Astrocyte of the cerebellum (primary cell): ENCODE results near the gene HAUS8.

Source experiments
- DNase-seq: peaks from one replicate; pipeline ENCODE4 v3.0.0-alpha.2; 2011; ENCODE audit warnings: low read depth
- H3K4me3 ChIP-seq: 2 replicates; pipeline ENCODE4 v1.5.1; 2011; ENCODE audit warnings: mild to moderate bottlenecking, low read depth, low read length, moderate library complexity
- in situ Hi-C: cut with HindIII; loops from 2 replicates; pipeline ENCODE4 v1.10.0; 2017; ENCODE audit warnings: low sequenced_read_pairs
- TF ChIP-seq, protein P1 (sequence below): IDR thresholded peaks from 2 replicates; pipeline ENCODE4 v1.5.1; 2012; ENCODE audit warnings: low read length, low read depth, moderate library complexity, mild to moderate bottlenecking; ENCODE audit errors: missing control alignments

The HAUS8 gene

GRCh38 chr19:17080440-17080801 lies 5.2 kb upstream of the HAUS8 start:
- TF ChIP-seq, protein P1, sequence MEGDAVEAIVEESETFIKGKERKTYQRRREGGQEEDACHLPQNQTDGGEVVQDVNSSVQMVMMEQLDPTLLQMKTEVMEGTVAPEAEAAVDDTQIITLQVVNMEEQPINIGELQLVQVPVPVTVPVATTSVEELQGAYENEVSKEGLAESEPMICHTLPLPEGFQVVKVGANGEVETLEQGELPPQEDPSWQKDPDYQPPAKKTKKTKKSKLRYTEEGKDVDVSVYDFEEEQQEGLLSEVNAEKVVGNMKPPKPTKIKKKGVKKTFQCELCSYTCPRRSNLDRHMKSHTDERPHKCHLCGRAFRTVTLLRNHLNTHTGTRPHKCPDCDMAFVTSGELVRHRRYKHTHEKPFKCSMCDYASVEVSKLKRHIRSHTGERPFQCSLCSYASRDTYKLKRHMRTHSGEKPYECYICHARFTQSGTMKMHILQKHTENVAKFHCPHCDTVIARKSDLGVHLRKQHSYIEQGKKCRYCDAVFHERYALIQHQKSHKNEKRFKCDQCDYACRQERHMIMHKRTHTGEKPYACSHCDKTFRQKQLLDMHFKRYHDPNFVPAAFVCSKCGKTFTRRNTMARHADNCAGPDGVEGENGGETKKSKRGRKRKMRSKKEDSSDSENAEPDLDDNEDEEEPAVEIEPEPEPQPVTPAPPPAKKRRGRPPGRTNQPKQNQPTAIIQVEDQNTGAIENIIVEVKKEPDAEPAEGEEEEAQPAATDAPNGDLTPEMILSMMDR: no peak
- H3K4me3 ChIP-seq: peak overlapping the region; percentile 46
- in situ Hi-C loops: no loop called here
- no peak for DNase-seq

- H3K4me3 ChIP-seq: peak overlapping the region; percentile 46
- in situ Hi-C loops: no loop called here
- TF ChIP-seq, protein P1: peak; percentile 79
- peak; percentile 92 for DNase-seq
Observed at GRCh38 chr19:17079710-17080439, 4.6 kb upstream of the HAUS8 start.

- TF ChIP-seq, protein P1: no peak
- H3K4me3 ChIP-seq: peak overlapping the region; percentile 46
- in situ Hi-C loops: no loop called here
- DNase-seq: no peak
Observed at GRCh38 chr19:17078920-17079709, 3.9 kb upstream of the HAUS8 start.

- in situ Hi-C loops: no loop called here
- peak overlapping the region; percentile 46 for H3K4me3 ChIP-seq
- TF ChIP-seq, protein P1: no peak
- DNase-seq: no peak
Observed at GRCh38 chr19:17078036-17078919, 3.0 kb upstream of the HAUS8 start.

GRCh38 chr19:17077447-17078028 lies 2.3 kb upstream of the HAUS8 start:
- peak overlapping the region; percentile 84 for H3K4me3 ChIP-seq
- in situ Hi-C loops: no loop called here
- no peak for DNase-seq
- TF ChIP-seq, protein P1: no peak

DNA sequence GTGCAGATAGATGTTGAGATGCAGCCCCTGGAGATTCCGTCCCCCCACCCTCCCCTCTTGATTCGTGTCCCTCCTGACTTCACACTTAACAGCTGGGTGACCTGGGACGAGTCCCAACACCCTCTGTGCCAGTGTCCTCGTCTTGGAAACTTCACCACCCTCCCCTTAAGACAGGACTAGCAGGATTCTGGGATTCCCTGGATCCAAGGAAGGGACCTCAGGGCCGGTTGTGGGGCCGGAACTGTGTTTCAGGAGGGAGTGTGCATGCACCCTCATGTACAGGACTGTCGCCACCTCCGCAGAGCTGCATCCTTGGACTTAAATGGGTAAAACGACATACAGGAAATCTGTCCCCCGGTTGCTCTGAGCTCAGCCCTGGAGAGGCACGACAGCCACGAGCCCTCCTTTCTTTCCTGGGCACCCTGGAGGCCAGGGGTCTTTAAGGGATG lies 1.3 kb upstream of the HAUS8 start:
- TF ChIP-seq, protein P1: no peak
- no peak for DNase-seq
- in situ Hi-C loops: no loop called here
- peak overlapping the region; percentile 84 for H3K4me3 ChIP-seq
